ENCODE measurements around the gene CACNB3. TPM values are rescaled to one million over a fixed set of nuclear protein-coding genes. Genes with fewer than 3 reads are reported as not detected.

CACNB3 gene
- total RNA-seq (4.0 and 5.4 TPM in 2 replicates), polyA plus RNA-seq (0.82 and 1.6 TPM in 2 replicates), polyA minus RNA-seq (0.93 and 1.9 TPM in 2 replicates)
- 0.68 TPM for total RNA-seq (2013)

- intact Hi-C loops (cut with micrococcal nuclease) = no loop called here
- ATAC-seq (ENCODE audit: low read depth) = peak; percentile 60
- peaks cover 0 to 31% (median 16%) of the 10 kb centered on the region in 4 experiments for H3K27me3 ChIP-seq (replicated peaks in 1 of 4; ENCODE audit: control extremely low read depth in 1 of 4, control insufficient read depth in 3 of 4, insufficient read depth in 4 of 4, low read length in 3 of 4)
- H2AFZ ChIP-seq (ENCODE audit: insufficient read depth, low read depth, low read length, poor library complexity, severe bottlenecking) = peak within 1 kb of the TSS; percentile 100
- no peak for TF ChIP-seq CTCF (IDR thresholded peaks at IDR 0.05)
- TF ChIP-seq EZH2 (IDR thresholded peaks at IDR 0.05; ENCODE audit: borderline replicate concordance, insufficient read depth, low read depth, low read length, poor library complexity, severe bottlenecking) = no peak
- peak within 1 kb of the TSS; percentile 81 for H3K9ac ChIP-seq (ENCODE audit: low read length)
- no peak within 1 kb of the TSS for H3K27ac ChIP-seq (ENCODE audit: low read length in 2 of 2)
- WGBS (ENCODE audit: insufficient coverage) = 2% methylated on average over 54 of the region's 79 CpGs
- H3K4me3 Mint-ChIP-seq = peak within 1 kb of the TSS; percentile 90
- peak within 1 kb of the TSS; percentile 43 to 93 (median 63) for H3K4me3 ChIP-seq (ENCODE audit: control extremely low read depth in 1 of 5, extremely low read depth in 1 of 5, insufficient read depth in 1 of 5, low read depth in 2 of 5, low read length in 4 of 5)
- H3K79me2 ChIP-seq (ENCODE audit: control insufficient read depth, insufficient read depth, low read length) = no peaks in the 10 kb centered on the region
- peaks cover 13% of the 10 kb centered on the region for H4K20me1 ChIP-seq (ENCODE audit: control insufficient read depth, insufficient read depth, low read length, poor library complexity, severe bottlenecking)
- POLR2A ChIA-PET = interaction anchor here (0.6 kb wide), 3 partner anchors 34 to 554 kb away, joined by 4 to 13 read pairs (median 6); partner anchors contain the start of gene DDX23
- peak within 1 kb of the TSS; percentile 56 for H3K27ac Mint-ChIP-seq
- H3K4me1 ChIP-seq (ENCODE audit: control insufficient read depth in 2 of 2, insufficient read depth in 2 of 2, low read length in 2 of 2) = peaks cover 30 to 38% of the 10 kb centered on the region in 2 donors
- peak; percentile 77 for DNase-seq
- peaks cover 29% of the 10 kb centered on the region for H3K4me1 Mint-ChIP-seq
- H3K4me2 ChIP-seq (replicated peaks; ENCODE audit: low read depth, low read length, poor library complexity, severe bottlenecking) = peak within 1 kb of the TSS; percentile 100
- H3K9me3 Mint-ChIP-seq (ENCODE audit: insufficient read depth) = no peaks in the 10 kb centered on the region
- CTCF ChIA-PET = interaction anchor here (0.6 kb wide), 1 partner anchor 23 kb away, joined by 3 read pairs; no protein-coding TSS in a partner anchor
- H3K27me3 Mint-ChIP-seq = peaks cover 12% of the 10 kb centered on the region
- H3K9me3 ChIP-seq (ENCODE audit: control extremely low read depth in 1 of 3, control insufficient read depth in 2 of 3, insufficient read depth in 1 of 3, low read length in 2 of 3) = no peaks in the 10 kb centered on the region
- H3K36me3 ChIP-seq (replicated peaks in 1 of 2; ENCODE audit: control extremely low read depth in 1 of 2, control insufficient read depth in 1 of 2, extremely low read depth in 1 of 2, insufficient read depth in 2 of 2, low read length in 1 of 2) = no peaks in the 10 kb centered on the region
These were observed at the start of gene CACNB3 for GRCh38 chr12:48817873-48818830. Gene CACNB3 (plus strand): TSS chr12:48818496. CDS start chr12:48818930, 434 bp downstream.
